Measurements from ENCODE around the gene SLC39A11. TPM values are rescaled to one million over a fixed set of nuclear protein-coding genes. Genes with fewer than 3 reads are reported as not detected.

SLC39A11 gene
- total and polyA plus RNA-seq, 4 donors, result 4.6 to 23.3 (median 11.4) TPM

- 75% methylated on average over 4 of the region's 5 CpGs for WGBS (ENCODE audit: insufficient coverage)
- Histone ChIP-seq H3K36me3 (ENCODE audit: control insufficient read depth, insufficient read depth, low read length) (no peaks in the 10 kb centered on the region), H3K9me3 (ENCODE audit: control insufficient read depth, insufficient read depth, low read length) (peaks cover 2% of the 10 kb centered on the region), H3K27me3 (ENCODE audit: control insufficient read depth, insufficient read depth, low read length) (no peaks in the 10 kb centered on the region), H3K27ac (ENCODE audit: low read depth, low read length) (no peak overlapping the region), H3K4me3 (ENCODE audit: low read depth, low read length) (no peak overlapping the region), H3K4me1 (ENCODE audit: control insufficient read depth, insufficient read depth, low read length) (no peaks in the 10 kb centered on the region)
- DNase-seq (ENCODE audit: low read depth in 4 of 6, low spot score in 6 of 6), result peak in 2 of 6 donors; percentile 80 to 87
These were observed 279.0 kb downstream of the SLC39A11 start for GRCh38 chr17:72813481-72813880.

- Histone ChIP-seq H3K36me3 (ENCODE audit: control insufficient read depth, insufficient read depth, low read length) (no peaks in the 10 kb centered on the region), H3K4me1 (ENCODE audit: control insufficient read depth, insufficient read depth, low read length) (no peaks in the 10 kb centered on the region), H3K27ac (ENCODE audit: low read depth, low read length) (no peak overlapping the region), H3K27me3 (ENCODE audit: control insufficient read depth, insufficient read depth, low read length) (no peaks in the 10 kb centered on the region), H3K9me3 (ENCODE audit: control insufficient read depth, insufficient read depth, low read length) (peaks cover 2% of the 10 kb centered on the region), H3K4me3 (ENCODE audit: low read depth, low read length) (no peak overlapping the region)
- no peak for DNase-seq (ENCODE audit: low read depth in 4 of 6, low spot score in 6 of 6)
- WGBS (ENCODE audit: insufficient coverage), result 97% methylated on average over 6 of the region's 7 CpGs
These were observed 279.7 kb downstream of the SLC39A11 start for GRCh38 chr17:72812823-72813222.

GRCh38 chr17:72811976-72812687 lies 280.4 kb downstream of the SLC39A11 start:
- H3K27me3 ChIP-seq (ENCODE audit: control insufficient read depth, insufficient read depth, low read length), result no peaks in the 10 kb centered on the region
- DNase-seq (ENCODE audit: low read depth in 4 of 6, low spot score in 6 of 6), result no peak

GRCh38 chr17:72810991-72811508 lies 281.4 kb downstream of the SLC39A11 start:
- no peak for DNase-seq (ENCODE audit: low read depth in 4 of 6, low spot score in 6 of 6)
- WGBS (ENCODE audit: insufficient coverage), result no CpG with 5 or more reads among the region's 1 CpG
- H3K36me3 ChIP-seq (ENCODE audit: control insufficient read depth, insufficient read depth, low read length), result no peaks in the 10 kb centered on the region
- H3K27ac ChIP-seq (ENCODE audit: low read depth, low read length), result no peak overlapping the region
- peaks cover 2% of the 10 kb centered on the region for H3K9me3 ChIP-seq (ENCODE audit: control insufficient read depth, insufficient read depth, low read length)
- H3K4me1 ChIP-seq (ENCODE audit: control insufficient read depth, insufficient read depth, low read length), result no peaks in the 10 kb centered on the region
- H3K4me3 ChIP-seq (ENCODE audit: low read depth, low read length), result no peak overlapping the region
- no peaks in the 10 kb centered on the region for H3K27me3 ChIP-seq (ENCODE audit: control insufficient read depth, insufficient read depth, low read length)

More at GRCh38 chr17:72811976-72812687, 280.4 kb downstream of the SLC39A11 start:
- 83% methylated on average over 1 of the region's 3 CpGs for WGBS (ENCODE audit: insufficient coverage)
- no peaks in the 10 kb centered on the region for H3K36me3 ChIP-seq (ENCODE audit: control insufficient read depth, insufficient read depth, low read length)
- H3K4me1 ChIP-seq (ENCODE audit: control insufficient read depth, insufficient read depth, low read length), result no peaks in the 10 kb centered on the region
- no peak overlapping the region for H3K4me3 ChIP-seq (ENCODE audit: low read depth, low read length)
- H3K9me3 ChIP-seq (ENCODE audit: control insufficient read depth, insufficient read depth, low read length), result peaks cover 2% of the 10 kb centered on the region
- H3K27ac ChIP-seq (ENCODE audit: low read depth, low read length), result no peak overlapping the region

- Histone ChIP-seq H3K27ac (ENCODE audit: low read depth, low read length) (no peak overlapping the region), H3K4me1 (ENCODE audit: control insufficient read depth, insufficient read depth, low read length) (no peaks in the 10 kb centered on the region), H3K27me3 (ENCODE audit: control insufficient read depth, insufficient read depth, low read length) (no peaks in the 10 kb centered on the region), H3K36me3 (ENCODE audit: control insufficient read depth, insufficient read depth, low read length) (no peaks in the 10 kb centered on the region), H3K9me3 (ENCODE audit: control insufficient read depth, insufficient read depth, low read length) (peaks cover 2% of the 10 kb centered on the region), H3K4me3 (ENCODE audit: low read depth, low read length) (no peak overlapping the region)
- WGBS (ENCODE audit: insufficient coverage), result no CpG with 5 or more reads among the region's 5 CpGs
- DNase-seq (ENCODE audit: low read depth in 4 of 6, low spot score in 6 of 6), result no peak
These were observed 286.5 kb downstream of the SLC39A11 start for GRCh38 chr17:72806011-72806410.

GRCh38 chr17:72804949-72805707 lies 287.4 kb downstream of the SLC39A11 start:
- no peaks in the 10 kb centered on the region for H3K27me3 ChIP-seq (ENCODE audit: control insufficient read depth, insufficient read depth, low read length)
- WGBS (ENCODE audit: insufficient coverage), result 49% methylated on average over 6 of the region's 9 CpGs
- peak in 1 of 6 donors; percentile 27 for DNase-seq (ENCODE audit: low read depth in 4 of 6, low spot score in 6 of 6)

GRCh38 chr17:72802726-72803125 lies 289.8 kb downstream of the SLC39A11 start:
- no peak for DNase-seq (ENCODE audit: low read depth in 4 of 6, low spot score in 6 of 6)
- H3K4me1 ChIP-seq (ENCODE audit: control insufficient read depth, insufficient read depth, low read length), result no peaks in the 10 kb centered on the region
- no peaks in the 10 kb centered on the region for H3K9me3 ChIP-seq (ENCODE audit: control insufficient read depth, insufficient read depth, low read length)
- H3K27ac ChIP-seq (ENCODE audit: low read depth, low read length), result no peak overlapping the region
- no peaks in the 10 kb centered on the region for H3K36me3 ChIP-seq (ENCODE audit: control insufficient read depth, insufficient read depth, low read length)
- 85% methylated on average over 7 of the region's 8 CpGs for WGBS (ENCODE audit: insufficient coverage)
- no peak overlapping the region for H3K4me3 ChIP-seq (ENCODE audit: low read depth, low read length)
- H3K27me3 ChIP-seq (ENCODE audit: control insufficient read depth, insufficient read depth, low read length), result no peaks in the 10 kb centered on the region

More at GRCh38 chr17:72804949-72805707, 287.4 kb downstream of the SLC39A11 start:
- Histone ChIP-seq H3K36me3 (ENCODE audit: control insufficient read depth, insufficient read depth, low read length) (no peaks in the 10 kb centered on the region), H3K9me3 (ENCODE audit: control insufficient read depth, insufficient read depth, low read length) (no peaks in the 10 kb centered on the region), H3K27ac (ENCODE audit: low read depth, low read length) (no peak overlapping the region), H3K4me1 (ENCODE audit: control insufficient read depth, insufficient read depth, low read length) (no peaks in the 10 kb centered on the region), H3K4me3 (ENCODE audit: low read depth, low read length) (no peak overlapping the region)

GRCh38 chr17:72797142-72797541 lies 295.3 kb downstream of the SLC39A11 start:
- DNase-seq (ENCODE audit: low read depth in 4 of 6, low spot score in 6 of 6), result no peak
- Histone ChIP-seq H3K4me3 (ENCODE audit: low read depth, low read length) (no peak overlapping the region), H3K36me3 (ENCODE audit: control insufficient read depth, insufficient read depth, low read length) (no peaks in the 10 kb centered on the region), H3K9me3 (ENCODE audit: control insufficient read depth, insufficient read depth, low read length) (no peaks in the 10 kb centered on the region), H3K27ac (ENCODE audit: low read depth, low read length) (no peak overlapping the region), H3K27me3 (ENCODE audit: control insufficient read depth, insufficient read depth, low read length) (no peaks in the 10 kb centered on the region), H3K4me1 (ENCODE audit: control insufficient read depth, insufficient read depth, low read length) (peaks cover 6% of the 10 kb centered on the region)
- no CpG with 5 or more reads among the region's 2 CpGs for WGBS (ENCODE audit: insufficient coverage)

- no peaks in the 10 kb centered on the region for H3K9me3 ChIP-seq (ENCODE audit: control insufficient read depth, insufficient read depth, low read length)
- peak in 2 of 6 donors; percentile 23 to 44 for DNase-seq (ENCODE audit: low read depth in 4 of 6, low spot score in 6 of 6)
- no peak overlapping the region for H3K27ac ChIP-seq (ENCODE audit: low read depth, low read length)
- no peaks in the 10 kb centered on the region for H3K27me3 ChIP-seq (ENCODE audit: control insufficient read depth, insufficient read depth, low read length)
- H3K4me1 ChIP-seq (ENCODE audit: control insufficient read depth, insufficient read depth, low read length), result peaks cover 6% of the 10 kb centered on the region
- H3K36me3 ChIP-seq (ENCODE audit: control insufficient read depth, insufficient read depth, low read length), result no peaks in the 10 kb centered on the region
- whole genome bisulfite sequencing (ENCODE audit: insufficient coverage), result 36% methylated on average over 5 of the region's 5 CpGs
- H3K4me3 ChIP-seq (ENCODE audit: low read depth, low read length), result no peak overlapping the region
These were observed 296.5 kb downstream of the SLC39A11 start for GRCh38 chr17:72795941-72796340.
